ENCODE measurements around the gene INHBB.
A peak's percentile ranks its signal among the peaks of the same experiment; 100 is the strongest.
"Not testable (repeated sequence)": the region's sequence is repeated elsewhere in the genome, so short reads cannot be mapped to it uniquely, and the experiment has no call there.

INHBB gene

GRCh38 chr2:120383631-120384340 lies 37.9 kb downstream of the INHBB start:
- DNase-seq = no peak

DNA sequence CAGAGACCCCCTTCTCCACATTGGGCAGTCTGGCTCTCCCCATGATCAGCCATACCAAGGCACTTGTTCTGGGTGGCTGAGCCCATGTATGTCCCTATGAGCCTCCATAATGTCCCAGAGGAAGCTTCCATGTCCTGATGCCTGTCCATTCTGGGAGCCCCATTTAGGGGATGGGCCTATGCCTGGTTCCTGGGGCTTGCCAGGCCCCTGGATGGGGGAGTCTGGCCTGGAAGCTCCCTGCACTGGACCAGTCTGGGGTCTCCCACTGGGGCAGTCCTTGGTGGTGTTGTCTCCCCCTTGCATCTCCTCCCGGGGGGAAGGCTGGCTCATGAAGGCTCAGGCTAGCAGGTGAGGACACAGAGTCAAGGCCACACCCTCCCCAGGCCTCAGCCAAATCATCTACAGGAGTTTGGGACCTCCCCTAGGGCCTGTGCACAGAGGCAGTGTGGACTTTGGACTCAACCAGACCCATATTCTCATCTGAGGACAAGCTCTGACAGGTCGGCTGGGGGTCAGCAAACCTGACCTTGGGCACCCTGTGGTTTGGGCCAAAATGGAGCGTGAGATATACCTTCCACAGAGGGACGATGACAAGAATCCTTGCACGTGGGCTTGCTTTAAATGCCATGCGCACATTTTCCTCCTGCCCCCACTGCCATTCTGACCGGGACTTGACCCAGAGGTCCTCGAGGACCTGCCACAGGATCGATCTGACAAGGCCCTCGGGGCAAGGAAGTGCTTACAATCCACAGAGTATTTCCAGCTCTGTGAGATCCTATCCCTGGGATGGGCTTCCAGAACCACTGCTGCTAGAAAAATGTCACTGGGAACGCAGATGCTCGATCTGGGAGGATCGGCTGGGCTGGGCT lies 38.8 kb downstream of the INHBB start:
- DNase-seq = no peak

GRCh38 chr2:120385355-120386127 lies 39.6 kb downstream of the INHBB start:
- DNase-seq = no peak

GRCh38 chr2:120388222-120389035 lies 42.5 kb downstream of the INHBB start:
- DNase-seq = no peak

GRCh38 chr2:120389036-120389391 lies 43.1 kb downstream of the INHBB start:
- DNase-seq = no peak

DNA sequence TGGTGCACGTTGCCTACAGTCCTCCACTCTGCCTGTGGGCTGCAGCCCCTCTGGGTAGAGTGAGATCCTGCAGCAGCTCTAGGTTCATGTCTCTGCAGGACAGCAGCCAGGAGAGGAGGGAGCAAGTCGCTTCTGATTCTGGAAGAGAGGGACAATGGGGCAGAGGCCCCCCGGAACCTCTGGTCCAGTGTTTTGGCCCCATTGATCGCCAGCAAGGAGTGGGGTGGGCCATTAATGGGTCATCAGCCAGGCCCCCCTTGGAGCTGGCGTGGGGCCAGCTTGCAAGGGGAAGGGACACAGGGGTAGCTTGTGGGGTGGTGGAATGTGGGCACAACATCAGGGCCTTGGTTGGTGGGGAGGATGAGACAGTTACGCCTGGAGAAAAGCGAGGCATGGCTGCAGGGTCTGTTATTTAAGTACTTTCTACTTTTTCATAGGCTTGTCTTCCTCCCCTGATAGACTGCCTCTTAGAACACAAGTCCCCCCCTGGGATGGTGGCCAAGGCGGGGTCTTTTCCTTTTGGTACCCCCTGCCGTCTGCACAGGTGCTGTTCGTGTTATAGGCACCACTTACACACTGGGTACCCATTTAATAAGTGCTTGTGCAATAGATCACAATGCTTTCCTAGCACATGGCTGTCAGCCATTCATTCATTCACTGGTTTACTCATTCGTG lies 44.6 kb downstream of the INHBB start:
- no peak for DNase-seq

GRCh38 chr2:120391382-120391781 lies 45.4 kb downstream of the INHBB start:
- not testable (repeated sequence) for DNase-seq

GRCh38 chr2:120391911-120392665 lies 46.2 kb downstream of the INHBB start:
- no peak for DNase-seq

GRCh38 chr2:120392923-120393322 lies 47.0 kb downstream of the INHBB start:
- no peak for DNase-seq

DNA sequence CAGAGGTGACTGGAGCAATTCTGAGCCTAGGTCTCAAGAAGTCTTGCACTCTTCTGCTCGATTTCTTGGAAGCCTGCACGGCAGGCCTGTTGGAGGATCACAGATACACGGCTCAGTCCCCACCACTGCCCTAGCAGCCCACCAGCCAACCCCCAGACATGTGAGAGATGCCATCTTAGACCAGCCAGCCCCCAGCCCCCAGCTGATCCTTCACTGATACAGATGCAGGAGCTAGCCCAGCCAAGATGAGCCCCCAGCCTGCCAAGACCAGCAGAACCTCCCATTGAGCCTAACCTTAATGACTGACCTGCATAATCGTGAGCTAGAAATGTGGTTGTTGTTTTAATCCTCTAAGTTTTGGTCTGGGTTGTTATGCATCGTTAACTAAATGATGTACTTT lies 47.5 kb downstream of the INHBB start:
- DNase-seq = no peak

- no peak for DNase-seq
Measured at GRCh38 chr2:120394764-120395163, 48.8 kb downstream of the INHBB start.

- no peak for DNase-seq
Measured at GRCh38 chr2:120395221-120396012, 49.5 kb downstream of the INHBB start.

- peak; percentile 46 for DNase-seq
Measured at GRCh38 chr2:120396013-120396860, 50.3 kb downstream of the INHBB start.

DNA sequence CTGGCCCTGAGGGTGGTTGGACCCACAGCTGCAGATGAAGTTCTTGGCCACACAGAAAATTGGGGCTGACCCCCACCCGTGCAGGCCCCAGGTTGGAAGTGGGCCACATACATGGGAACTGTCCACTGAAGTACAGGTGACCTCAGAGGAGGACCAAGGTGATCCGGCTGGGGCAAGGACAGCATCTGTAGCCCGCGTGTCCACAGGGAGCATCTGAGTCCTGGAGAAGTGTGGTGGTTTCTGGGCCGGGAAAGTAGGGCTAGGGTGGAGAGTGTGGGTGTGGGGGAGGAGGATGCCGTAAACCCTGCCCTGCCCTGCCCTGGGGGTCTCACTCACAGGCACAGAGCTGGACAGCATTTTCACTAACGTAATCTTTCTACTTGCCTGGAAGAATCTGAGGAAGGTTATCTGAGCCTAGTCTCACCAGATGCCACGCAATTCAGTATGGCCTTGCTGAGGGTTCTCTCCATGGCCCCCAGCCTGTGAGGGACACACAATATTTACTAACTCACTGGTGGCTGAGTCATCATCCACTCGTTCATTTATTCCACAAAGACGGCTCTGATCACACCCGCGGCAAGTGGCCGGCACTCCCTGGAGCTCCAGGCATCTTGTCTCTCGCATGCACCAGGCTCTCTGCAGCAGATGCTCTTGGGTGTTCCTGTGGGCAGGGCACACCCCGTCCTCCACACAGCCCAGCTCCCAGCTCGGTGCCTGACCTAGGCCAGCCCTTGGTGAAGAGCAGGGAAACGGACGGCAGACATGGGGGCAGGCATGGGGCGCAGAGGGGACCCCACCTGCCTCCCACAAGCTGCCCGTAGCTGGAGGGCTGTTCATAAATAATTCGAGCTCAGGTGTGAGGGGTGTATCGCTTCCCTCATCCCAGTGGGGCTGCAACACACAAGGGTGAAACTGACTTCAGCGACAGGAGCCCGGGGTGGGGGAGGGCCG lies 51.2 kb downstream of the INHBB start:
- DNase-seq = no peak

DNA sequence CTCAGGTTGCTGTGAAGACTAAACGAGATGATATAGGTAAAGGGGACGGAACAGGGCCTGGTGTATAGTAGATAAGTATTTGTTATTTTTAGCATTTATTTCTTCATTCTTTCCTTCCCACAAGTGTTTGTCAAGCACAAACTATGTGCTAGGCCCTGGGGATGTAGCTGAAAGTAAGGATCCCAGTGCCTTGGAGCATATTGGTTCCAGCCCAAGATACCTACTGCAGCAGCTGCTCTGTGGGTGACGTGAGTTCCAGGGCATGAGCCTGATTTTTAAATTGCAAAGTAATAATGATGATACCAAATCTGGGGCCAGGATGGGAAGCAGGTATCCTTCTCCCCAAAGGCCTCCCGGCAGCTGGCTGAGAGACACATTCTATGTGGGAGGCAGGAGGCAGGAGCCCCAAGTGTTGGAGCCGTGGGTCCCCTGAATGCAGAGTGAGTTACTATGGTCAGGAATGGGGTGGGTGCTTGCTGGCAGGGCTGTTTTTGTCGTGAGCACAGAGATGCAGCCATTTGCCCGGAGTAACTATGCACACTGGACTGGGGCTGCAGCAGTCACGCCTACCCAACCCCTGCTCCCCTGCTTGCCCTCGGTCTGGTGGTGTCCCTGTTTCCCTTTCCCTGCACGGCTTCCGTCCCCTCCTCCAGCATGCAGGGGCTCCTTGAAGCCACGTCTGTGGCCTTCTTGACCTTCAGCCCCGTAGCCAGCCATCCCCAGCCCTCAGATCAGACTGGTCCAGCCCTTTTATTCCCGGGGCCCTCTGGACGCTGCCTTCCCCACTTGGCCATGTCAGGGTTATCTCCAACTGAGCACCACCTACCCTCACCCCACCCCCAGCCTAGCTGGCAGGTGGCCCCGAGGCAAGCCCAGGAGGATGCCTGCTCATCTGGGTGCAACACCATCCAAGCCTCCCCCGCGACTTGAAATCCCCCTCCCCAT lies 52.4 kb downstream of the INHBB start:
- DNase-seq = no peak

GRCh38 chr2:120398996-120399888 lies 53.3 kb downstream of the INHBB start:
- no peak for DNase-seq
